Measurements from ENCODE around the gene SLC22A17.
A peak's percentile ranks its signal among the peaks of the same experiment; 100 is the strongest.
"Not testable (repeated sequence)": the region's sequence is repeated elsewhere in the genome, so short reads cannot be mapped to it uniquely, and the experiment has no call there.

The SLC22A17 gene

GRCh38 chr14:23339506-23340268 is 13.0 kb downstream of the SLC22A17 start:
- no peak for DNase-seq (ENCODE audit: low spot score)

DNA sequence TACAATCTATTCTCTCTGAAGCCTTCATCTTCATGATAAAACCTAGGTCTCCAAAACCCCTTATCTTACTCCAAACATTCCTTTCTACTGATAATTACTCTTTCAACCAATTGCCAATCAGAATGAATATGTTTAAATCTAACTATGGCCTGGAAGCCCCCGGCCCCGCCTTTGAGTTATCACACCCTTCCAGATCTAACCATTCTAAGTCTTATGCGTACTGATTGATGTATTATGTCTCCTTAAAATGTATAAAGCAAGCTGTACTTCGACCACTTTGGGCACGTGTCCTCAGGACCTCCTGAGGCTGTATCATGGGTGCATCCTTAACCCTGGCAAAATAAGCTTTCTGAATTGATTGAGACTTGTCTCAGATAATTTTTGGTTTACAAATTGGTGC is 17.1 kb downstream of the SLC22A17 start:
- no peak for DNase-seq (ENCODE audit: low spot score)

DNA sequence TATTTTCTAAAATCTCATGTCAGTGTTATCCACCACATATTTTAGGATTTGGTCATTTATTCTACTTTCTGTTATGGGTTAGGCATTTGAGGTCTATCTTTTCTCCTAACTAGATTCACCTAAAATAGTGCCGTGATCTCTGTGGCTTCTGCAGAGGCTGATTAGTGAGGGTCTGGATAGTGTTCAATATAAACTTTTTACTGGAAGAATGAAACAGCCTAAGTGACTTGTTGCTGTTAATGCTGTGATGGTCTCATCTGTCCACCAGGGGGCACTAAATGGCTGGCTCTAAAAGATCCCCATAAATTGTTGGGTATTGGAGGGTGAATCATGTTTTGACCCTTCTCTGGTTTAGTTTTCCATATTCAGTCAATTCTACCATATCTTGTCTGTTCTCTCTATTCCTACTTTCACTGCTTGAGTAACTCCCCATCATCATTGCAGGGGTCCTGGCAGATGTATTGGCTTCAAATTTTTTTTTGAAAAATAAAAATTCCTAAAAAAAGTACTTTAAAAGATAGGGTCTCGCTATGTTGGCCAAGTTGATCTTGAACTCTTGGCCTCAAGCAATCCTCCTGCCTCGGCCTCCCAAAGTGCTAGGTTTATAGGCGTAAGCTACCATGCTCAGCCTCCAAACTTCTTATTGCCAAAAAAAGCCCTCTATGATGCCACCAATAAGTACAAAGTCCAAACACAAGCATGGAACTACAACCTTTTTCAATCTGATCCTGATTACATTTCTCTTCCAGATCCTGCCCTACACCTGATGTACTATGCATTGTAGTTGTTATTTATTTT is 24.5 kb downstream of the SLC22A17 start:
- peak; percentile 81 for DNase-seq (ENCODE audit: low spot score)

DNA sequence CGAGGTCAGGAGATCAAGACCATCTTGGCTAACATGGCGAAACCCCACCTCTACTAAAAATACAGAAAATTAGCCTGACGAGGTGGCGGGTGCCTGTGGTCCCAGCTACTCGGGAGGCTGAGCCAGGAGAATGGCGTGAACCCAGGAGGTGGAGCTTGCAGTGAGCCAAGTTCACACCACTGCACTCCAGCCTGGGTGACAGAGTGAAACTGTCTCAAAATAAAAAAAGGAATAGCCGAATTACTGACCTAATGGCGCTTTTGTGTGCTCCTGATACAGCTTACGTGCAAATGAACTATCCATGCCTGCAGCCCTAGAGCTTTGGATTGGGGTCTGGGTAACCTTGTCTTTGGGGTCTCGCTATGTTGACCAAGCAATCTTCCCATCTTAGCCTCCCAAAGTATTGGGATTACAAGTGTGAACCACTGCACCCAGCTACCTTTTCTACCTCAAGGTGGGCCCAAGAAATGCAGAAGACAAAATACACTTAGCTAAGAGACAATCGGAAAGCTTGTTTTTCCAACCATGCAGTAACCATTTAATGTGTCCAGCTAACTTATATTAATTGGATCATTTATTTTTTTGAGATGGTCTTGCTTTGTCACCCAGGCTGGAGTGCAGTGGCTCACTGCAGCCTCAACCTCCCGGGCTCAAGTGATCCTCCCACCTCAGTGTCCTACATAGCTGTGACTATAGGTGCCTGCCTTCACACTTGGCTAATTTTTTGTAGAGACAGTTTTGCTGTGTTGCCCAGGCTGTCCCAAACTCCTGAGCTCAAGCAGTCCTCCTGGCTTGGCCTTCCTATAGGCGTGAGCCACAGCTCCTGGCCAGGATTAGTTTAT is 26.0 kb downstream of the SLC22A17 start:
- DNase-seq (ENCODE audit: low spot score), result no peak

DNA sequence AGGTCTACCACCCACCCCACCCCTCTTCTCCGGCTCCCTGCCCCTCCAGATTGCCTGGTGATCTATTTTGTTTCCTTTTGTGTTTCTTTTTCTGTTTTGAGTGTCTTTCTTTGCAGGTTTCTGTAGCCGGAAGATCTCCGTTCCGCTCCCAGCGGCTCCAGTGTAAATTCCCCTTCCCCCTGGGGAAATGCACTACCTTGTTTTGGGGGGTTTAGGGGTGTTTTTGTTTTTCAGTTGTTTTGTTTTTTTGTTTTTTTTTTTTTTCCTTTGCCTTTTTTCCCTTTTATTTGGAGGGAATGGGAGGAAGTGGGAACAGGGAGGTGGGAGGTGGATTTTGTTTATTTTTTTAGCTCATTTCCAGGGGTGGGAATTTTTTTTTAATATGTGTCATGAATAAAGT is 26.9 kb downstream of the SLC22A17 start:
- DNase-seq (ENCODE audit: low spot score), result not testable (repeated sequence)

GRCh38 chr14:23324993-23325392 is 27.7 kb downstream of the SLC22A17 start:
- no peak for DNase-seq (ENCODE audit: low spot score)

DNA sequence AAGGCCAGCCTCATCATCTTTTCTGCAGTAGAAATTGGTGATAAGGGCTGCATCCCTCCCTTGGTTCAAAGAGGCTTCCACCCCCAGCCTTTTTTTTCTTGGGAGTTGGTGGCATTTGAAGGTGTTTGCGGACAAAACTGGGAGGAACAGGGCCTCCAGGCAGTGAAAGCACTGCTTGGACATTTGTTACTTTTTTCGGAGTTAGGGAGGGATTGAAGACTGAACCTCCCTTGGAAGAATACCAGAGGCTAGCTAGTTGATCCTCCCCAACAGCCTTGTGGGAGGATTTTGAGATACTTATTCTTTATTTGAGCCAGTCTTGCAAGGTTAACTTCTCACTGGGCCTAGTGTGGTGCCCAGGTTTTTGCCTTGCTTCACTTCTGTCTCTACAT is 28.2 kb downstream of the SLC22A17 start:
- no peak for DNase-seq (ENCODE audit: low spot score)

DNA sequence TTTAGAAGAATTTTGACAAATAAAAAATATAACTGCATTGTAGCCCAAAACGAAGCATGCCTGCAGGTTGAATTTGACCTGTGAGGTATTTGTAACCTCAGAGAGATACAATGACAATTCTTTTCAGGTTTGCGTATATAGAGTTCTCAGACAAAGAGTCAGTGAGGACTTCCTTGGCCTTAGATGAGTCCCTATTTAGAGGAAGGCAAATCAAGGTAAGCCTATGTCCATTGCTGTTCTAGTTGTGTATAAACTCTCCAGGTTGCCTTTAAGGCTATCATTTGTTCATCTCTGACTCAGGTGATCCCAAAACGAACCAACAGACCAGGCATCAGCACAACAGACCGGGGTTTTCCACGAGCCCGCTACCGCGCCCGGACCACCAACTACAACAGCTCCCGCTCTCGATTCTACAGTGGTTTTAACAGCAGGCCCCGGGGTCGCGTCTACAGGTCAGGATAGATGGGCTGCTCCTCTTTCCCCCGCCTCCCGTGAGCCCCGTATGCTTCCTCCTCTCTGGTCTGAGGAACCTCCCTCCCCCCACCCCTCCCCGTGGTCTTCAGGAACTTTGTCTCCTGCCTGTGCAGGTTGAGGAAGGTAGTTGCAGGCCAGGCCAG is 28.7 kb downstream of the SLC22A17 start:
- DNase-seq (ENCODE audit: low spot score), result no peak

DNA sequence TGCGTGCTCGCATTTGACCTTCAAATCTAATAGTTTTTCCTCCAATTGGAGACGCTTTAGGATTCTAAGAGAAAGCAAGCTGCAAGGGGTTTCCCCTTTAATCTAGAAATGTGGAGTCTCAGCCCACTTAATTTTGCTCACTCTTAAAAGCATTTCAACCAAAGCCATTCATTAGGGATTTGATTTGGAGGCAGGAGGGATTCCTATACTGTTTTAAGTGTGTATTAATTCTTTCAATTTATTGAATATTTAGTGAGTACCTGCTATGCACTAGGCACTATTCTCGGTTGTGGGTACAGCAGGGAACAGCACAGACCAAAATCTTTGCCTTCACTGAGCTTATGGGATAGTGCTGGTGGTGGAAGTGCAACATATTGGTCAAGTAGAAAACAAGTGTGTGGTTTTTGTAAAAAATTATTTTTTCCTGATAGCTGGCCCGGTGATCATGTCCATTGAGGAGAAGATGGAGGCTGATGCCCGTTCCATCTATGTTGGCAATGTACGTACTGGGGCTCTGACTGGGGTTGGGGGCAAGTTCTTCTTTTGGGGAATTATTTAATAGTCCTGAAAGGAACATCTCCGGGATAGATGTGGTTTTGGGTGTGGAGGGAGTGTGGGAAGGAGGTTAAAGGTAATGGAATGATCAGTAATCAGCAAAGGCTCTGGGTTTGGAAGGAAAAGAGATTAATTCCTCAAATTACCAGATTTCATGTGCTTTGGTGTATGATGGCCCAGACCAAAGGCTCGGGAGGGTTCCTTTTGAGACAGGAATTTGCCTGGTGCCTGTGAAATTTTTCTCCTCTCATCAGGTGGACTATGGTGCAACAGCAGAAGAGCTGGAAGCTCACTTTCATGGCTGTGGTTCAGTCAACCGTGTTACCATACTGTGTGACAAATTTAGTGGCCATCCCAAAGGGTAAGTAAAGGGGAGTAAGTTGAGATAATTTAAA is 29.8 kb downstream of the SLC22A17 start:
- no peak for DNase-seq (ENCODE audit: low spot score)

DNA sequence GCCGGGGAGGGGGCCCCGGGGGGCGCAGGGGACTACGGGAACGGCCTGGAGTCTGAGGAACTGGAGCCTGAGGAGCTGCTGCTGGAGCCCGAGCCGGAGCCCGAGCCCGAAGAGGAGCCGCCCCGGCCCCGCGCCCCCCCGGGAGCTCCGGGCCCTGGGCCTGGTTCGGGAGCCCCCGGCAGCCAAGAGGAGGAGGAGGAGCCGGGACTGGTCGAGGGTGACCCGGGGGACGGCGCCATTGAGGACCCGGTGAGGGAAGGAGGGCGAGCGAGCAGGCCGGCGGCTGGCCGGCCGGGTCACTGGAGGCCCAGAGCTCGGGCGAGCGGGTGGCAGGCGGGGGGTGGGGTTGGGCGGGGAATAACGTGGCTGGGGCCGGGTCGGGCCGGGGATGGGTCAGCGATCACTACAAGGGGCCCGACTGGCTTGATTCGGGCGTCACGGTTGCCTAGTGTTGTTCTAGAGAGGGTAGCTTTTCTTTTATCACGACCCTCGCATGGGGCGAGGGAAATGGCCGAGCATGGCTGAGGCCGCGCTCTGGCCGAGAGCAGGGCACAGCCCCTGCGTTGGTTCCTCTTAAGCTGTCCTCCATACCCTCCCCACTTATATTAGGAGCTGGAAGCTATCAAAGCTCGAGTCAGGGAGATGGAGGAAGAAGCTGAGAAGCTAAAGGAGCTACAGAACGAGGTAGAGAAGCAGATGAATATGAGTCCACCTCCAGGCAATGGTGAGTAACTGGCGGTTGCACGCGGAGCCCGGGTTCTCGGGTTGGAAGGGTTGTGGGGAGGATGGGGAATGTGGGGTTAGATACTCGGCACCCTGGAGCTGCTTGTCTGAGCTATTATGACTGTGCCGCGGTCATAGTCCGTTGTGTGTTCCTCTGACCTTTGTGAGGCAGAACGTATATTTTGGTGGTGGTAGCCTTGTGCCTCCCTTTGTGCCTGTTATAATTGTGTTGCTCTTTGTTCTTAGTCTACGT is 30.8 kb downstream of the SLC22A17 start:
- DNase-seq (ENCODE audit: low spot score), result peak; percentile 63

- DNase-seq (ENCODE audit: low spot score), result peak; percentile 94
These were observed 31.8 kb downstream of the SLC22A17 start, which contains the start of gene PABPN1 for GRCh38 chr14:23320584-23321571. Gene PABPN1 (plus strand): TSS chr14:23321457. CDS start chr14:23321470, 13 bp downstream.

DNA sequence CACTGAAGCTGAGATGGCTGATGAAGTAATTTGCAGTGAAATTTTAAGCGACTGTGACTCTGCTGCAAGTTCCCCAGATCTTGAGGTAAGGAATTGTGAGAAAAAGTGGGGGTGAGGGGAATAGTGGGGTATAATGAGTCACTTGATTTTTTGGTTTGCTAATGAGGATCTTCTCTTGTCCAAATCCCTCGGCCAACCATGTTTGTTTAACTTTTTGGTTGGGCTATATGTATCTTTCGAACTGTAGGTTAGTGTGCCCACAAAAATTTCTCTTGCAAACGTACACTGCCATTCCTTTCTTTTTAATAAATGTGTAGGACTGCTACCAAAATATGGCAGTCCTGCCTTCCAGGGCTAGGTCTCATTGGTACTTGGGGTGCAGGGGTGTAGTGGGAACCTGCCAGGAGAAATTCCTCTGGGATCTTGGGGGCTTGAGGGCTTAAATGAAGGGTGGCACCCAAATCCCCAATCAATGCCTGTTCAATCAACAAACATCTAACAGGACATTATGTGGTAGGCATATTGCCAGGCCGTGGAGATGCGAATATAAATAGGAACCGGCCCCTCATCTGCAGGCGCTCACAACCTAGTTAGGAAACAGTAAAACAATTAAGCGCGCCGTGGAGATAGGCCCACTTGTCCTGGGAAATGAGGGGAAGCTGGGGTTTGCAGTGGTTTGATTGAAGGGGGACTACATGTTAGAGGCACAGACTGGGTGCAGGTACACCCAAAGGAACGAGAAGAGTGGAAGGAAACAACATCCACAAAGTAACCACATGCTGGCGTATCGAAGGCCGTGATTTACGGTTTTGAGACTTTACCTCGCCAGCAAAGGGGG is 32.7 kb downstream of the SLC22A17 start:
- DNase-seq (ENCODE audit: low spot score), result no peak

DNA sequence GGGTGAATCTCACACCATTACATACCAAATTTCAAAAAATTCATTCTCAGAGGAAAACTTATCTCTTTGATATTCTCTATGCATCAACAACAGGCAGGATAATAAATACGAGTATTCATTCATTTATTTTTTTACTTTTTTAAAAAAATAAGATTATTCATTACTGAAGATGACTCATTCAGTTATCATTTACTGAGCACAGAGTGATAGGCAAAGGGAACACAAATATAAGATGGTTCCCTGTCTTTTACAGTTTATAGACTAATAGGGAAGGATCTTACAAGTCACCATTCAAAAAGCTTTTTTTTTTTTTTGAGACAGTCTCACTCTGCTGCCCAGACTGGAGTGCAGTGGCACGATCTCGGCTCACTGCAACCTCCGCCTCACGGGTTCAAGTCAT is 36.4 kb downstream of the SLC22A17 start:
- DNase-seq (ENCODE audit: low spot score), result no peak

GRCh38 chr14:23310546-23310945 is 42.1 kb downstream of the SLC22A17 start:
- DNase-seq (ENCODE audit: low spot score), result no peak

DNA sequence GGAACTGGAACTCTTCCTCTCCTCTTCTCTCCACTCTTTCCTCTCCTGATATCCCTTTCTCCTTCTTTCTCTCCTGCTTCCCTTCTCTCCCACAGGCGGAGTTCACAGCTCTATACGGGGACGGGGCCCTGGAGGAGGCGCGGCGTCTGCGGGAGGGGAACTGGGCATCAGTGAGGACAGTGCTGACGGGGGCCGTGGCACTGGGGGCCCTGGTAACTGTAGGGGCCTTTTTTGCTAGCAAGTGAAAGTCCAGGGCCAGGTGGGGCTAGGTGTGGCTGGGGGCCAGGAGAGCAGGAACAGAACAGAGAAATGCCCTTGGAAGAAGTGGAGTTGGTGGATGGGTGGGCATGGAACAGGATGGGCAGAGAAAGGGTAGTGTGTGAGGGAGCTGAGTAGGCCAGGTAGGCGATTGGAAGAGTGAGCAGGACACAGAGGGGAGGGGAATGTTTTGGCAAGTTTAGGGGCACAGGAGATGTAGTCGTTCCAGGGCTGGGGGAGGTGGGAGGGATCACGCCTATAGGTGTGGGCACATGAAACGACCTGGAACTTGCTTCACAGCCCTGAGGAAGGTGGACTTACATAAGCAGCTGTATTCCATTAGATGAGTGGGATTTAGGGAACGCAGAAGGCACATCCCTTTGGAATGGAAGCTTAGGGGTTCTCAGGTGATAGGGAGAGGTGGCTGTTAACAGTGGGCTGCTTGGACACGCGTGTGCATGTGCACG is 43.8 kb downstream of the SLC22A17 start:
- DNase-seq (ENCODE audit: low spot score), result no peak
